GM21528 (cell line): ENCODE results near the gene KLHL25.

ENCODE experiments used
- ATAC-seq: cut with Tn5 transposase; IDR thresholded peaks from one replicate; pipeline ENCODE4 v1.9.1; 2021; ENCODE audit warnings: mild to moderate bottlenecking, moderate library complexity; ENCODE audit not compliant: unreplicated experiment, low FRiP score

KLHL25 gene

GRCh38 chr15:85750319-85751290 is 44.1 kb downstream of the KLHL25 start:
- ATAC-seq = no peak

- ATAC-seq = no peak
These were observed 45.2 kb downstream of the KLHL25 start for GRCh38 chr15:85749261-85750151.

GRCh38 chr15:85748729-85749128 is 46.0 kb downstream of the KLHL25 start:
- ATAC-seq = no peak

GRCh38 chr15:85748176-85748575 is 46.5 kb downstream of the KLHL25 start:
- no peak for ATAC-seq

- no peak for ATAC-seq
These were observed 48.1 kb downstream of the KLHL25 start for GRCh38 chr15:85746641-85747040.

- no peak for ATAC-seq
These were observed 49.1 kb downstream of the KLHL25 start for GRCh38 chr15:85745525-85746150.

GRCh38 chr15:85745023-85745422 is 49.7 kb downstream of the KLHL25 start:
- no peak for ATAC-seq

- ATAC-seq = no peak
These were observed 50.1 kb downstream of the KLHL25 start for GRCh38 chr15:85744579-85744978.

- ATAC-seq = no peak
These were observed 51.2 kb downstream of the KLHL25 start for GRCh38 chr15:85743392-85744055.

GRCh38 chr15:85742186-85742821 is 52.4 kb downstream of the KLHL25 start:
- no peak for ATAC-seq

GRCh38 chr15:85741662-85742061 is 53.1 kb downstream of the KLHL25 start:
- ATAC-seq = no peak

GRCh38 chr15:85741021-85741421 is 53.7 kb downstream of the KLHL25 start:
- ATAC-seq = no peak

- ATAC-seq = no peak
These were observed 57.7 kb downstream of the KLHL25 start for GRCh38 chr15:85737061-85737460.

- ATAC-seq = no peak
These were observed 61.3 kb downstream of the KLHL25 start for GRCh38 chr15:85733416-85733815.

- peak; percentile 77 for ATAC-seq
These were observed 64.5 kb downstream of the KLHL25 start for GRCh38 chr15:85730001-85730820.

- no peak for ATAC-seq
These were observed 67.7 kb downstream of the KLHL25 start for GRCh38 chr15:85727068-85727467.

GRCh38 chr15:85726454-85726853 is 68.3 kb downstream of the KLHL25 start:
- ATAC-seq = no peak

GRCh38 chr15:85725564-85725963 is 69.2 kb downstream of the KLHL25 start:
- ATAC-seq = no peak

- ATAC-seq = no peak
These were observed 69.7 kb downstream of the KLHL25 start for GRCh38 chr15:85725019-85725418.
